ENCODE results near the gene HIGD1C.
"Not testable (repeated sequence)": the region's sequence is repeated elsewhere in the genome, so short reads cannot be mapped to it uniquely, and the experiment has no call there.

HIGD1C gene

DNA sequence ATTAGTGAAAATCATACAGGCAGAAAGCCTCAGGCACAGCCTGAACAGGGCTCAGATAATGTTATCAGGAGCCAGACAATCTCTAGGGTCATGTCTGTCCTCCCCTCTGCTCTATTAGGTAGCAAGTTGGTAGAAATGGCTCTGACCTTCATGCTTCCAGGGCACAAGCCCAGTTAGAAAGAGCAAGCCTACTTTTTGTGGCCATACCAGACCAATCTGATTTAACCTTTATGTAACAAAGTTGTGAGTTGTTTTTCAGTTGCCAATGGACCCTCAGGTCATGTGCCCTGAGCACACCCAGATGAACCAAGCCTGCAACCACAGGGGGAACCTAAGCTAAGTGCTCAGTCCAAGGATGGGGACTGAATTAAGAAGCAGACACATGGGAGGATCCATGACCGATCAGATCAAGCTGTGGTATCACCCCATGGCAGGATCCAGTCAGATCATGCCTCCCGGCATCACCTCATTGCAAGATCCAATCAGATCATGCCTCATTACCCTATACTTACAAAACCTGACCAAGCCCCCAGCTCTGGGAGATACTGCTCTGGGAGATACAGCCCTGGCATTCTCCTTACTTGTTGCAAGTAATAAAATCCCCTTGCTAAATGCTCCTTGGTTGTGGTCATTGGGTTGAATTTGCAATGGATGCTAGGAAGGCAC is 18.8 kb upstream of the HIGD1C start:
- DNase-seq (ENCODE audit: low spot score): no peak

- DNase-seq (ENCODE audit: low spot score): no peak
Measured at GRCh38 chr12:50934371-50934851, 17.9 kb upstream of the HIGD1C start.

DNA sequence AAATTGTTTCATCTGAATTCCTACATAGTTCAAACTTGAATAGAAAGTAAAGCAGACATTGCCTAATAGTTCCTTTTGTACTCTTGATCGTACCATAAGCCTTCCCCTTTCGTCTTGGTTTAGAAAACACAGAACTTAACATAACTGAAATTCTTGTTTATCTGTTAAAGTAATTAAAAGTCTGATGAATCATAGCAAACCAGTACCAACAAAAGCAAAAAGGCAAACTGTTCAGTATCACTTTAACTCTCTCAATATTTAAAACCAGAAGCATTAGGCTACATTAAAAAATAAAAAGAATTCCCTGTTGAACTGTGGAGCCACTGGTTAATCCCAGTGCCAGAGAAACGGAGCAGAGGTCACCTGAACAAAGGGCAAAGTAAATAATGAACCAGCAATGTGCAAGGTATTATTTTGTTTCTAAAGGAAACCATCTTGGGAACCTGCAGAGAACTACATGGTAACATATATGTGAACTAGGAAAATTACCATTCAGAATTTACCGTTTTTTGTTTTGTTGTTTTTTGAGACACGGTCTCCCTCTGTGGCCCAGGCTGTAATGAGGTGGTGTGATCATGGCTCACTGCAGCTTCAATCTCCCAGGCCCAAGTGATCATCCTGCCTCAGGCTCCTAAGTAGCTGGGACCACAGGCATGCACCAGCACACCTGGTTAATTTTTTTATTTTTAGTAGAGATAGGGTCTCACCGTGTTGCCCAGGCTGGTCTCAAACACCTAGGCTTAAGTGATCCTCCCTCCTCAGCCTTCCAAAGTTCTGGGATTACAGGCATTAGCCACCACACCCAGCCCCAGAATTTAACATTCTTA is 17.1 kb upstream of the HIGD1C start:
- no peak for DNase-seq (ENCODE audit: low spot score)

- DNase-seq (ENCODE audit: low spot score): no peak
Measured at GRCh38 chr12:50936821-50937530, 15.4 kb upstream of the HIGD1C start.

DNA sequence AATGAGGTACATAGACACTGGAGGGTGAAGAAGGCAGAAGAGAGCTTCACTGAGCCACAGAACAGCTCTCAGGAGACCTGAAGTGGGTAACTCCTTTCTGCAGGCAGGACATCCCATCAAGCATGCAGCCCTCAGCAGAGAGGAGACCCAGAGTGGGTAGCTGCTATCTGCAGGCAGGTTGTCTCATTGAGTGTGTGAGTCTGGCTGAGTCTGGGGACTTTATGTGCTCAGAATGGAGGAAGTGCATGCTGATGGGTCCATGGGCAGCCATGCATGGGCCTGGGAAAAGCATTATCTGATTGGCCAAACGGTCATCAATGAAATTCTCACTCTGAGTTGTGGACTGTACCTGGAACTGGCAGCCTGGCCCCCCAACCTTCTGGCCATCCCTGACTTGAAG is 14.7 kb upstream of the HIGD1C start:
- no peak for DNase-seq (ENCODE audit: low spot score)

DNA sequence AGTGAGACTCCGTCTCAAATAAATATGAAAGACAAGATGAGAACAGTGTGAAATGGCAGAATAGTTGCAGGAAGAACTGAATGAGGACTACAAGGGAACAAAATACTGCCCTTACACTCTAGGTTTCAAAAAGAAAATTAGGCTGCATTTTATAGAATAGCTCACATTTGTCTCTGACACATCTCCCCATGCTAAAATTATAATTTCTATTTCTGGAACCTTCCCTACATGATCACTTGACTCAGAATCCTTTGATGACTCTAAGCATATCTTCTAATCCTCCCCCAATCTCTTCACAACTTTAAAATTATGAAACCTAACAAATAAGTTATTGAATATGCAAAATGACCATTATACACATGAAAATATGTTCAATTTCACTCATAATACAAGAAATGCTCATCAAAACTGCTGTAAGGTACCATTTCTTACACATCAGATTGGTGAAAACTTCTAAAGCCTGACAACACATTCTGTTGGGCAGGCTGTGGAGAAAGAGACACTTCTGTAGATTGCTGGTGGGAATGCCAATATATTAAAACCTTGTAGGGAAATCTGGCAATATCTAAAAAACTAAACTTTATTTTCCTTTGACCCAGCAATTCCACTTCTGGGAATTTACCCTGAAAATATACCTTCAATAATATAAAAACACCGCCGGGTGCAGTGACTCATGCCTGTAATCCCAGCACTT is 4.3 kb upstream of the HIGD1C start:
- no peak for DNase-seq (ENCODE audit: low spot score)

DNA sequence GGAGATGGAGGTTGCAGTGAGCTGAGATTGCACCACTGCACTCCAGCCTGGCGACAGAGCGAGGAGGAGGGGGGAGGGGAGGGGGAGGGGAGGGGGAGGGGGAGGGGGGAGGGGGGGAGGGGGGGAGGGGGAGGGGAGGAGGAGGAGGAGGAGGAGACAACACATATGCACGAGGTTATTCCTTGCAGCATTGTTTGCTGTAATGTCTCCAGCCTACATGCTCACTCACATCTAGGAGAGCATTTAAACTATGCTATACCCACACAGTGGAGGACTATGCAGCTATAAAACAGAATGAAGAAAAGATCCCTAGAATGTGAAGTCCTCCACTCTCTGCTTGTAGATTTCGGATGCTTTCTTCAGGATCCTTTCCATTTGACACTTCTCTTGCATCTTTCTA is 3.5 kb upstream of the HIGD1C start:
- DNase-seq (ENCODE audit: low spot score): no peak

DNA sequence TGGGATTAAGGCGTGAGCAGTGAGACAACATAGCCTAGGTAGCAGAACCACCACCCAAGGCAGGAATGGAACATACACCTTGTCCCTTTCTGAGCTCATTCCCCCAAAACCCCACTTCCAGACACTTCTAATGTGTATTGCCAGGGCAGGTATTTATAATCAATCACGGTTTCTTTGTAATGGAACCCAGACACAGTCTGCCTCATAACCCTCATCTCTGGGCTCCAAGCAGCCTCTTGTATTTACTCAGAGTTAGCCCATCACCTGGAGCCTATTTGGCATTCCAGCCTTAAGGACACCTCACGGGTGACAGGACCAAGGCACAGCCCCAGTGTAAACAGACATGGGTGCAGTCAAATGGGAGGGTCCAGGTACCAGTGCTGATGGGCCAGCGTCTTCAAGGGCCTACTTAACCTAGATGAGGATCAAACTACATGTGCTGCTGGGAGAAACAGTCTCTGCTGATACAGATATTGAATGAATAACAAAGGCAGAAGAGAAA is 2.5 kb upstream of the HIGD1C start:
- no peak for DNase-seq (ENCODE audit: low spot score)

GRCh38 chr12:50951112-50951511 is 1.2 kb upstream of the HIGD1C start:
- no peak for DNase-seq (ENCODE audit: low spot score)

- DNase-seq (ENCODE audit: low spot score): no peak
Measured at GRCh38 chr12:50953047-50953446, 703 bp downstream of the HIGD1C start.

DNA sequence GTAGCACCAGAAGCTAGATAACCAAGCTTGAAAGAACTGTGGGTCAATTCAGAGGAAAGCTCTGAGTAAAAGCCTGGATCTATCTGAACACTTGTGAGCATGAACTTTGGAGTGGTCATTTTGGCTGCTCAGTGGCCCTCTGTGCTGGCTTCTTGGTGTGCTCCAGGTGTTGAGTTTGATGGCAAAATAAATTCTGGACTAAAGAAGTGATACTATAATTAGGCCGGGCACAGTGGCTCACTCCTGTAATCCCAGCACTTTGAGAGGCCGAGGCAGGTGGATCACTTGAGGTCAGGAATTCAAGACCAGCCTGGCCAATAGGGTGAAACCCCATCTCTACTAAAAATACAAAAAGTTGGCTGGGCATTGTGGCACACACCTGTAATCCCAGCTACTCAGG is 2.4 kb downstream of the HIGD1C start:
- not testable (repeated sequence) for DNase-seq (ENCODE audit: low spot score)

- no peak for DNase-seq (ENCODE audit: low spot score)
Measured at GRCh38 chr12:50955288-50955687, 2.9 kb downstream of the HIGD1C start.

DNA sequence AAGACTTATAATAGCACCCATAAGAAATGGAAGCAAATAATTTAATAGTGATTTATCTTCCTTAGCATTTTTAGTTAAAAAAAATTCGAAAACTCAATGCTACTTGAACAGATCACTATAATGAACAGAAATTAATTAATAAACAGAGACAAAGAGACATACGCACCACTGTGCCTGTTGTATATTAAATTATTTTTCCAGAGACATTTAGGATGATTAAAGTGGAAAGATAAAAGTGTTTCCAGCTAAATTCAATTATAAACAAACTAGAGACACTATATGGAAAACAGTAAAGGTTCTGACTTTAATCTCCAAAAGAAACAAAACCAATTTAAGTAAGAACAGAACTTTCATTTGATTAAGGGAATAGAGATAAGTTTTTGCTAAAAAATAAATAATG is 3.4 kb downstream of the HIGD1C start:
- DNase-seq (ENCODE audit: low spot score): no peak

DNA sequence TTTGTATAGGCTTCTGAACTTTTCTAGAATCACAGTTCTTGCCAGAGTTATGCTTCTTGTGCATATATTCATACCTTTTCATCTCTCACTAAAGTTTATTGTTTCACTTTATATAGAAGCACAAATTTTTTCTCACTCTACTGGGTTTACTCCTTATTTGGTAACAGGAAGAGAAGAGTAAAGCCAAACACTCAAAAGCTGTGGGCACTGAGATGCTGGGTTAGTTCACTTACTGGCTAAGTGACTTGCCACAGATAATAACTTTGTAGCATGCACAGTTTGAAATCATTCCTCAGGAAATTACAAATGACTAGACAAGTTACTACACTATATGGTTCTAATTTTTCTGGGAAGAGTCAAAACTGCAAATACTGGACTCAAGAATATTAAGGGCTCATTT is 7.8 kb downstream of the HIGD1C start:
- DNase-seq (ENCODE audit: low spot score): no peak

DNA sequence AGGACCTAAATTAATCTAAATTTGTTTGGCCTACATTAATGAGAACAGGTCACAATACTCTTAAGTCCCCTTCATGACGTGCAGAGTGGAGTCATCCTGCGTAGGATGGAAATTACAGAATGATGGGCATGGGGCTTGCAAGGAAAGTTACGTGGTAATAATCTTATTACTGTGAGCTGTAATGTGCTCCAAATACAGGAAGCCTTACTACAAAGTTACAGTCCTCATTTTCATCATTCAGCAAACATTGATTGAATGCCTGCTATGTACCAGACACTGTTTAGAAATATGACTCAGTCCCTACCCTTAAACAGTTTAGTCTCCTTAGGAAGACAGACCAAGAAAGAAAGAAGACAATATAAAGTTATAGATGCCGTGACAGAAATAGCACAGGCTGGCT is 9.4 kb downstream of the HIGD1C start:
- no peak for DNase-seq (ENCODE audit: low spot score)

DNA sequence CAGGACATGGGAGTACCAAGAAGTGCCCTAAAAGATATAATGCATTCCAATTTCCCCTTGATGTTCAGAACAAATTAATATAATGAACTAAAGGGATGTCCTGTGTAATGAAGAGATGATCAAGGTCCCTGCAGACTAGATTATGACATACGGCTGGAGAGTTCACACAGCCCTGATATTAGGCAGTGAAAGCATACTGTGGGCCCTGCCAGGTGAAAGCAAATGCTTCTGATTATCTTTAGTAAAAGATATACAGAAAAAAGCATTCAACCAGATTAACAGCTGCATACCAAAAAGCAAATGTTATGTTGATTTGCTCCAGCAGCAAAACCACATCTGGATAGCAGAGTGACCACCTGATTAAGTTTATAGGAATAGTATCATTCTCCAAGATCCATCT is 12.1 kb downstream of the HIGD1C start:
- DNase-seq (ENCODE audit: low spot score): no peak

DNA sequence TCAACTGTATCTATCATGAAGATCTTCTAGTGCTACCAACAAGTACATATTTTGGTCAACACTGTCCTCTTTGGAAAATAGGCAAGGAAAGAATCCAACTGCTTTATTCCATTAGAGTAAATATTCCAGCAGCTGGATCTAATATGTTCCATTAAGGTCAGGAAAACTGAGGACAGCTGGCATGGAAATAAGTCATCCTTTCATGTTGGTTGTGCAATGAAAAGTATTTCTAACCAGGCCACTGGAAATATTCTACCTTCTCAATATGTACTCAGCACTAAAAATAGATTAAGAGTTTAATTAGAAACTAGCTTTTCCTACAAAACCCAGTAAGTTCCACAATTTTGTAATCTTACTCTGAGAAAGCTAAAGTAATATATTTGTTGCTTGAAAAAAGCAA is 19.6 kb downstream of the HIGD1C start:
- no peak for DNase-seq (ENCODE audit: low spot score)

- no peak for DNase-seq (ENCODE audit: low spot score)
Measured at GRCh38 chr12:50979369-50980052, 27.2 kb downstream of the HIGD1C start.

- no peak for DNase-seq (ENCODE audit: low spot score)
Measured at GRCh38 chr12:50980545-50980944, 28.2 kb downstream of the HIGD1C start.

DNA sequence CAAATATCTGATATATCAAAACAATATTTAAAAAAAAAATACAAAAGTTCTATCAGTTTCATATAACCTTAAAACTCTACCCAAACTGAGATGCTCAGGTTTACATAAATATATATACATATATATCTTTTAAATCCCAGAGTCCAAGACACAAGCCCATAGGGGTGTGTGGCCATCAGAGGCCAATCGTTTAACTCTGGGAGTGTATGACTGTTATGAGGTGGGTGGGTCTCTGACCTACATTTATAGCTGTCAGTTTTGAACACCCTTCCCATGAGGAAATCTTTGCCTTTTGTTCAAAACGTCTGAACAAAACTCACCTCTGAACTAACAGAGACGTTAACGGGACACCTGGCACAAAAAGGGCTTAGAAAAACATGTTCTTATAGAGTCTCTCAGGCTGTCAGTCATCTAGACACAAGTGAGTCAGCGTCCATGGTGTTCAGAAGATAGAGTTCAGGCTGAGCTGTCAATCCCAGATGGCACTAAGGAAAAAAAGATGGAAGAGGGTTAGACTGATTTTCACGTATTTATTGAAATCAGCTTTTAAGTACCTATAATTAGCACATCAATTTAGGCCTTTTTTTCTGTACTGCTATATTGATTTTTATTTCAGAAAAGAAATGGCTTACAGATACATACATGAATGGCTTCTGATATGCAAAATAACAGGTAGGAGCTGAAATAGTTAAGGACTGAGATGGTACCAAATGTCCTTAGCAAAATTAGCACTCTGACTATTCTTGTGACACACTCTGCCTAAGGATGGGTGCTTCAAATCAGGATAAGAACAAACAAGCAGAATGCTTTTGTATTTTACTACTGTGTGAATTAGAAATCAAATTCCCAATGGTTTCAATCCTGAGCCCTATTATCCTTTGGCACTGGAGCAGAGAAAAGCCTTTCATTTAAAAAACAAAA is 29.2 kb downstream of the HIGD1C start:
- DNase-seq (ENCODE audit: low spot score): no peak
